Measurements from ENCODE around the gene TUFT1. TPM values are rescaled to one million over a fixed set of nuclear protein-coding genes. Genes with fewer than 3 reads are reported as not detected.

TUFT1 gene
- polyA plus RNA-seq, 1 donor from 2014 or later = 25.8 TPM

DNA sequence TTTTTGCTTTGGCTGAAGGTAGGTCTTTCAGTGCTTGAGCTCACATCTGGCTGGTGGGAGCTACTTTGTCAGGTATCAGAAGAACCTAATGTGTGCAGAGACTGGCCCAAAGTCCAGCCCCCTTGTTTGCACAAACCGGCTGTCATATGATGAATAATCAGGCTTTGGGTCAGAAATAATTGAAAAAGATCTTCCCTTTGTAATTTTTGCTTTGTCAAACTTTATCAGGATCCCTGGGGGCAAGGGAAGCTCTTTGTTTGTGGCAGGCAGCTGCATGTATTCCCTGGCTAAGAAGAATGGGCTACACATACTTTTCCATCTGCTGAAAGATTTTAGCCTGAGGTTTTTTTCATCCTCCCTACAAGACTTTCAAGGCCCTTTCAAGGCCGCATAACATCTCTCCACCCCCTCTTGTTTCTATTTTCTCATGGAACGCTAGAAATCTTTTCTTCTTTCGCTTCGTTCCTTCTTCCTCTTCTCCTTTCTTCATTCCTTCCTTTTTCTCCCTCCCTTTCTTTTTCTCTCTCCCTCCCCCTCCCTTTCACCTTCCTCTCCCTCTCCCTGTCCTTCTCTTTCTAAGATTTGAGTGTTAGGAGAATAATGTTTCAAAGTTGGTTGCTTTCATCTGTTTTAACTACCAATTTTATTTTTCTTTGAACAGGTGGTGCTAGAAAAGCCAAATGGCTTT, 25.5 kb downstream of the TUFT1 start:
- no peak overlapping the region for H2AFZ ChIP-seq (ENCODE audit: low read depth, low read length)
- H3K4me2 ChIP-seq (ENCODE audit: low read length) = no peak overlapping the region
- no peak overlapping the region for H3K4me3 ChIP-seq (ENCODE audit: low read length)
- no peaks in the 10 kb centered on the region for H3K27me3 ChIP-seq (ENCODE audit: insufficient read depth, low read depth, low read length)
- H3K9me3 ChIP-seq (ENCODE audit: low read length) = no peaks in the 10 kb centered on the region
- no peak overlapping the region for H3K27ac ChIP-seq (ENCODE audit: low read length)
- H3K9ac ChIP-seq (ENCODE audit: low read length) = no peak overlapping the region
- H3K79me2 ChIP-seq (replicated peaks; ENCODE audit: insufficient read depth, low read length) = no peaks in the 10 kb centered on the region
- H3K36me3 ChIP-seq (ENCODE audit: insufficient read depth, low read length) = peaks cover 10% of the 10 kb centered on the region
- no peaks in the 10 kb centered on the region for H3F3A ChIP-seq (ENCODE audit: insufficient read depth, low read length, poor library complexity, severe bottlenecking)
- H4K20me1 ChIP-seq (ENCODE audit: insufficient read depth) = no peaks in the 10 kb centered on the region
- TF ChIP-seq EZH2 (IDR thresholded peaks at IDR 0.05; ENCODE audit: borderline replicate concordance, insufficient read depth, low read length, poor library complexity, severe bottlenecking) (no peak), MXI1 (conservative IDR thresholded peaks at IDR 0.05; ENCODE audit: poor library complexity, severe bottlenecking) (no peak), EP300 (conservative IDR thresholded peaks at IDR 0.05; ENCODE audit: poor library complexity, severe bottlenecking) (no peak), TAF1 (IDR thresholded peaks at IDR 0.05; ENCODE audit: low read depth) (no peak), POLR2AphosphoS5 (IDR thresholded peaks at IDR 0.05) (no peak)
- no peaks in the 10 kb centered on the region for H3K9me2 ChIP-seq (ENCODE audit: insufficient read depth, low read length)

DNA sequence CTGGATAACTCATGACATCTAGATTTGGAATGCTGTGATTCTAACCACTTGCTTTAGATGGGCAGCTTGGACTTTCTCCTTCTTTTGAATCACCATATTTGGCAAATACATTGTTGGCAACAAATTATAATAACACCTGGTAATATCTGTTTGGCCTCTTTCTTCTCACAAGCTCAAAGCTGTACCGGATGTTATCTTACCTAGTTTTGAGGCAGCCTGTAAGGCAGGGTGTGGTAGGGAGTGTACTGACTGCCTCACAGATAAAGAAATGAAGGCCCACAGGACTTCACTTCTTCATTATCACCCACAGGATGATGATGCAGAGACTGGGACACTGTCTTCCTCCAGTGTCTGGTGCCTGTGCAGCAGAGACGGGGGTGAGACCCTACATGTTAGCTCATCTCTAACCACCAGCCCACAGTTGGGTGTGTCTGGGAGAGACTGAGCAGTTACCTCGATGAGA, 28.5 kb downstream of the TUFT1 start:
- no peaks in the 10 kb centered on the region for H4K20me1 ChIP-seq (ENCODE audit: insufficient read depth)
- H3K9ac ChIP-seq (ENCODE audit: low read length) = no peak overlapping the region
- H3K36me3 ChIP-seq (ENCODE audit: insufficient read depth, low read length) = peaks cover 10% of the 10 kb centered on the region
- no peaks in the 10 kb centered on the region for H3K9me3 ChIP-seq (ENCODE audit: low read length)
- no peak overlapping the region for H3K27ac ChIP-seq (ENCODE audit: low read length)
- no peak overlapping the region for H3K4me2 ChIP-seq (ENCODE audit: low read length)
- no peak overlapping the region for H2AFZ ChIP-seq (ENCODE audit: low read depth, low read length)
- H3K27me3 ChIP-seq (ENCODE audit: insufficient read depth, low read depth, low read length) = no peaks in the 10 kb centered on the region
- no peaks in the 10 kb centered on the region for H3K9me2 ChIP-seq (ENCODE audit: insufficient read depth, low read length)
- H3K79me2 ChIP-seq (replicated peaks; ENCODE audit: insufficient read depth, low read length) = no peaks in the 10 kb centered on the region
- TF ChIP-seq TAF1 (IDR thresholded peaks at IDR 0.05; ENCODE audit: low read depth) (no peak), EP300 (conservative IDR thresholded peaks at IDR 0.05; ENCODE audit: poor library complexity, severe bottlenecking) (no peak), RAD21 (conservative IDR thresholded peaks at IDR 0.05) (no peak), EZH2 (IDR thresholded peaks at IDR 0.05; ENCODE audit: borderline replicate concordance, insufficient read depth, low read length, poor library complexity, severe bottlenecking) (no peak), POLR2AphosphoS5 (IDR thresholded peaks at IDR 0.05) (no peak), CTCF (IDR thresholded peaks at IDR 0.05; ENCODE audit: poor library complexity, severe bottlenecking) (no peak), MXI1 (conservative IDR thresholded peaks at IDR 0.05; ENCODE audit: poor library complexity, severe bottlenecking) (no peak), SMC3 (conservative IDR thresholded peaks at IDR 0.05; ENCODE audit: poor library complexity) (no peak)
- TF ChIP-seq, protein P1, sequence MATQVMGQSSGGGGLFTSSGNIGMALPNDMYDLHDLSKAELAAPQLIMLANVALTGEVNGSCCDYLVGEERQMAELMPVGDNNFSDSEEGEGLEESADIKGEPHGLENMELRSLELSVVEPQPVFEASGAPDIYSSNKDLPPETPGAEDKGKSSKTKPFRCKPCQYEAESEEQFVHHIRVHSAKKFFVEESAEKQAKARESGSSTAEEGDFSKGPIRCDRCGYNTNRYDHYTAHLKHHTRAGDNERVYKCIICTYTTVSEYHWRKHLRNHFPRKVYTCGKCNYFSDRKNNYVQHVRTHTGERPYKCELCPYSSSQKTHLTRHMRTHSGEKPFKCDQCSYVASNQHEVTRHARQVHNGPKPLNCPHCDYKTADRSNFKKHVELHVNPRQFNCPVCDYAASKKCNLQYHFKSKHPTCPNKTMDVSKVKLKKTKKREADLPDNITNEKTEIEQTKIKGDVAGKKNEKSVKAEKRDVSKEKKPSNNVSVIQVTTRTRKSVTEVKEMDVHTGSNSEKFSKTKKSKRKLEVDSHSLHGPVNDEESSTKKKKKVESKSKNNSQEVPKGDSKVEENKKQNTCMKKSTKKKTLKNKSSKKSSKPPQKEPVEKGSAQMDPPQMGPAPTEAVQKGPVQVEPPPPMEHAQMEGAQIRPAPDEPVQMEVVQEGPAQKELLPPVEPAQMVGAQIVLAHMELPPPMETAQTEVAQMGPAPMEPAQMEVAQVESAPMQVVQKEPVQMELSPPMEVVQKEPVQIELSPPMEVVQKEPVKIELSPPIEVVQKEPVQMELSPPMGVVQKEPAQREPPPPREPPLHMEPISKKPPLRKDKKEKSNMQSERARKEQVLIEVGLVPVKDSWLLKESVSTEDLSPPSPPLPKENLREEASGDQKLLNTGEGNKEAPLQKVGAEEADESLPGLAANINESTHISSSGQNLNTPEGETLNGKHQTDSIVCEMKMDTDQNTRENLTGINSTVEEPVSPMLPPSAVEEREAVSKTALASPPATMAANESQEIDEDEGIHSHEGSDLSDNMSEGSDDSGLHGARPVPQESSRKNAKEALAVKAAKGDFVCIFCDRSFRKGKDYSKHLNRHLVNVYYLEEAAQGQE (IDR thresholded peaks at IDR 0.05; ENCODE audit: borderline replicate concordance) = no peak
- no peak overlapping the region for H3K4me3 ChIP-seq (ENCODE audit: low read length)
- no peaks in the 10 kb centered on the region for H3F3A ChIP-seq (ENCODE audit: insufficient read depth, low read length, poor library complexity, severe bottlenecking)
